K562 (cell line): Measurements from ENCODE around the gene NUP98. TPM values are rescaled to one million over a fixed set of nuclear protein-coding genes. Genes with fewer than 3 reads are reported as not detected.
A peak's percentile ranks its signal among the peaks of the same experiment; 100 is the strongest.

Experiments used
- CBFA2T3 ChIP-seq: fragments of 450-650 bp; IDR thresholded peaks from 2 replicates; pipeline ENCODE4 v1.6.1; 2017
- E2F4 ChIP-seq: sonication (generic); formaldehyde crosslinking; IDR thresholded peaks from 2 replicates; pipeline ENCODE4 v1.8.0; 2022; ENCODE audit warnings: mild to moderate bottlenecking, low read depth, missing genetic modification reagents
- ETS1 ChIP-seq: conservative IDR thresholded peaks from 2 replicates; pipeline ENCODE4 v1.6.1; 2011; ENCODE audit warnings: low read depth, mild to moderate bottlenecking, low read length; ENCODE audit not compliant: control insufficient read depth
- HMG20A ChIP-seq: fragments of 450-650 bp; formaldehyde crosslinking; conservative IDR thresholded peaks from 2 replicates; pipeline ENCODE4 v1.4.0; 2020; ENCODE audit warnings: mild to moderate bottlenecking, mixed read lengths
- HNRNPH1 ChIP-seq: fragments of 200-400 bp; formaldehyde crosslinking; optimal IDR thresholded peaks from 2 replicates; pipeline ENCODE3; 2017; ENCODE audit warnings: low read depth, mild to moderate bottlenecking, low read length, moderate library complexity
- HNRNPUL1 ChIP-seq: fragments of 200-400 bp; formaldehyde crosslinking; IDR thresholded peaks from 2 replicates; pipeline ENCODE4 v1.6.1; 2017; ENCODE audit warnings: low read length
- KAT7 ChIP-seq: sonication (generic); formaldehyde crosslinking; IDR thresholded peaks from 2 replicates; pipeline ENCODE4 v1.8.0; 2022; ENCODE audit warnings: missing genetic modification reagents, mild to moderate bottlenecking, borderline replicate concordance
- LEF1 ChIP-seq: fragments of 450-650 bp; IDR thresholded peaks from 2 replicates; pipeline ENCODE4 v1.6.1; 2016; ENCODE audit warnings: mild to moderate bottlenecking
- MAFK ChIP-seq: IDR thresholded peaks from 2 replicates; pipeline ENCODE4 v1.6.1; 2011; ENCODE audit warnings: low read length, improper control_type of control experiment
- MYNN ChIP-seq, 2 experiments: sonication (generic); formaldehyde crosslinking in 1 of 2; IDR thresholded peaks; 2 replicates each; pipeline versions ENCODE4 v1.5.0 to v1.6.1; 2016 to 2020; ENCODE audit warnings: antibody characterized with exemption in 1 of 2, missing genetic modification reagents in 1 of 2
- NBN ChIP-seq: fragments of 450-650 bp; IDR thresholded peaks from 2 replicates; pipeline ENCODE4 v1.6.1; 2016; ENCODE audit warnings: low read depth, mild to moderate bottlenecking
- SFPQ ChIP-seq: fragments of 200-400 bp; formaldehyde crosslinking; IDR thresholded peaks from 2 replicates; pipeline ENCODE4 v1.6.1; 2017; ENCODE audit warnings: mild to moderate bottlenecking, low read depth, low read length, moderate library complexity
- STAG1 ChIP-seq: sonication (generic); formaldehyde crosslinking; IDR thresholded peaks from 2 replicates; pipeline ENCODE4 v1.5.0; 2020; ENCODE audit warnings: missing genetic modification reagents, borderline replicate concordance
- SUPT5H ChIP-seq: fragments of 450-650 bp; IDR thresholded peaks from 2 replicates; pipeline ENCODE4 v1.6.1; 2016
- ZBTB7A ChIP-seq: IDR thresholded peaks from 2 replicates; pipeline ENCODE4 v1.6.1; 2011; ENCODE audit warnings: low read depth, mild to moderate bottlenecking, low read length, moderate library complexity, borderline replicate concordance; ENCODE audit not compliant: control insufficient read depth
- ZFP36 ChIP-seq: fragments of 150-350 bp; IDR thresholded peaks from 2 replicates; pipeline ENCODE4 v1.6.1; 2018; ENCODE audit warnings: low read length, low read depth; ENCODE audit not compliant: partially characterized antibody
- ZNF277 ChIP-seq: fragments of 250-450 bp; sonication (Bioruptor Pico); IDR thresholded peaks from 2 replicates; pipeline ENCODE4 v1.8.0; 2022; ENCODE audit warnings: inconsistent platforms, mild to moderate bottlenecking, moderate library complexity, borderline replicate concordance
- ZNF408 ChIP-seq: fragments of 250-450 bp; sonication (Bioruptor Pico); IDR thresholded peaks from 2 replicates; pipeline ENCODE4 v1.4.0; 2020; ENCODE audit warnings: low read depth, mild to moderate bottlenecking, moderate library complexity
- polyA plus RNA-seq, 8 experiments: library from polyadenylated mRNA; depleted of rRNA in 4 of 8; stranded (reverse) in 5 of 8; unstranded in 3 of 8; fragments of >200 nt; fragmentation: Nextera tagmentation in 2 of 8; fragmentation: Illumina TruSeq in 1 of 8; extraction: Ambion mirVana in 2 of 8; extraction: Trizol in 1 of 8; gene quantifications; 2 replicates each; pipeline versions ENCODE4 v1.2.1 to v1.2.3, GENCODE V29; 2011 to 2014; ENCODE audit warnings: inconsistent platforms in 1 of 8, missing spikeins in 1 of 8
- total RNA-seq, 7 experiments: library from RNA; depleted of rRNA in 6 of 7; stranded (reverse); fragments of >200 nt in 6 of 7; fragmentation: Illumina TruSeq in 2 of 7; extraction: Trizol in 2 of 7; gene quantifications; 2 replicates each; pipeline versions ENCODE4 v1.2.1 to v1.2.3, GENCODE V29; 2011 to 2021; ENCODE audit warnings: low replicate concordance in 1 of 7
- TF ChIP-seq, protein P1 (sequence below): sonication (generic); formaldehyde crosslinking; IDR thresholded peaks from 2 replicates; pipeline ENCODE4 v1.9.0; 2022; ENCODE audit warnings: mild to moderate bottlenecking, missing genetic modification reagents
- TF ChIP-seq, protein P2 (sequence below): sonication (generic); formaldehyde crosslinking; IDR thresholded peaks from 2 replicates; pipeline ENCODE4 v1.8.0; 2022; ENCODE audit warnings: missing genetic modification reagents, mild to moderate bottlenecking, moderate library complexity, borderline replicate concordance

Gene NUP98
- total and polyA plus RNA-seq, 9 of the 15 experiments (the other 6 are each of a cell fraction or from before 2014, with no cell fraction given), result 45.1 to 196 (median 130) TPM

DNA sequence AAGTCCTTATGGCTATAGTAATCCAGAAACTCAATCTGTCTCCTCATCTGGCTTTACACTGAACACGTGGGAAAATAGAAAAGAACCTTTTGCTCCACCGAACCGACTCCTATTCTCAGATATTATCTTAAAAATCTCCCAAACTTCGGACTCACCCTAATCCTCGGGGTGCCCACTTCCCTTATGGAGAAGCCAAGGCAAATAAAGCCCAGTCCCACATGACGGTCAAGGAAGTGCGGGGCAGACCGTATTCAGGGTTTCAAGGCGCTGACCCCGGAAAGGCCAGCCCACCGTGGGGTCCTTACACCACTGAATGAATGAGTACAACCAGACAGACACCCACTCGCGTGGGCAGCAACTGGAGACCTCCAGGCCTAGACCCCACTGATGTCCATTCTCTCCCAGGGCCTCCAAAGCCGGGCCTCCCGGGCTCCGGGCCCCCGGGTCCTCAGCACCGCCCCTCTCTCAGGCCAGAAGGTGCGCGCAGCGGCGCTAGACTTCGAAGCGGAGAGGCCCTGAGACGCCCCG is 489 bp downstream of the NUP98 start (continued):
- 0 out of 2 replicates have a peak, but pooled peaks have one; percentile 12 for TF ChIP-seq ETS1
- TF ChIP-seq ZNF277 (CRISPR knock-in tag), result no peak
- no peak for TF ChIP-seq SUPT5H
- TF ChIP-seq HNRNPH1, result no peak
- TF ChIP-seq ZFP36, result no peak
- TF ChIP-seq HNRNPUL1, result no peak
- TF ChIP-seq E2F4 (CRISPR knock-in tag), result no peak
- TF ChIP-seq SFPQ, result no peak
- TF ChIP-seq MAFK, result no peak
- TF ChIP-seq, protein P1, sequence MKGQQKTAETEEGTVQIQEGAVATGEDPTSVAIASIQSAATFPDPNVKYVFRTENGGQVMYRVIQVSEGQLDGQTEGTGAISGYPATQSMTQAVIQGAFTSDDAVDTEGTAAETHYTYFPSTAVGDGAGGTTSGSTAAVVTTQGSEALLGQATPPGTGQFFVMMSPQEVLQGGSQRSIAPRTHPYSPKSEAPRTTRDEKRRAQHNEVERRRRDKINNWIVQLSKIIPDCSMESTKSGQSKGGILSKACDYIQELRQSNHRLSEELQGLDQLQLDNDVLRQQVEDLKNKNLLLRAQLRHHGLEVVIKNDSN (CRISPR knock-in tag), result no peak
- no peak for TF ChIP-seq LEF1
- TF ChIP-seq NBN, result no peak
- no peak for TF ChIP-seq ZNF408 (CRISPR knock-in tag)
- TF ChIP-seq STAG1 (CRISPR knock-in tag), result 0 out of 2 replicates have a peak, but pooled peaks have one; percentile 9
- no peak for TF ChIP-seq KAT7 (CRISPR knock-in tag)
- TF ChIP-seq ZBTB7A, result peak; percentile 10; the same call in 1 of the 2 replicates
- TF ChIP-seq HMG20A, result no peak
- TF ChIP-seq CBFA2T3, result no peak
- TF ChIP-seq MYNN (IDR thresholded peaks at IDR 0.05), result no peak
- no peak for TF ChIP-seq MYNN (CRISPR knock-in tag; IDR thresholded peaks at IDR 0.05)
- TF ChIP-seq, protein P2, sequence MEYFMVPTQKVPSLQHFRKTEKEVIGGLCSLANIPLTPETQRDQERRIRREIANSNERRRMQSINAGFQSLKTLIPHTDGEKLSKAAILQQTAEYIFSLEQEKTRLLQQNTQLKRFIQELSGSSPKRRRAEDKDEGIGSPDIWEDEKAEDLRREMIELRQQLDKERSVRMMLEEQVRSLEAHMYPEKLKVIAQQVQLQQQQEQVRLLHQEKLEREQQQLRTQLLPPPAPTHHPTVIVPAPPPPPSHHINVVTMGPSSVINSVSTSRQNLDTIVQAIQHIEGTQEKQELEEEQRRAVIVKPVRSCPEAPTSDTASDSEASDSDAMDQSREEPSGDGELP (CRISPR knock-in tag), result no peak
